Prostate gland (tissue), 2 donors: ENCODE data around the gene B3GALT6.

Source experiments
- POLR2A ChIP-seq: fragments of 450-650 bp; IDR thresholded peaks from one replicate; pipeline ENCODE4 v1.6.1; 2016; ENCODE audit warnings: antibody characterized with exemption, mild to moderate bottlenecking
- TF ChIP-seq, protein P1 (sequence below), 4 experiments: fragments of 200-600 bp in 2 of 4; fragments of 450-650 bp in 2 of 4; sonication (generic) in 2 of 4; IDR thresholded peaks; 1 replicate in 3 of 4; 2 replicates in 1 of 4; pipeline ENCODE4 v1.5.1; 2016 to 2019; ENCODE audit warnings: antibody characterized with exemption in 4 of 4, mild to moderate bottlenecking in 2 of 4, moderate library complexity in 2 of 4

DNA sequence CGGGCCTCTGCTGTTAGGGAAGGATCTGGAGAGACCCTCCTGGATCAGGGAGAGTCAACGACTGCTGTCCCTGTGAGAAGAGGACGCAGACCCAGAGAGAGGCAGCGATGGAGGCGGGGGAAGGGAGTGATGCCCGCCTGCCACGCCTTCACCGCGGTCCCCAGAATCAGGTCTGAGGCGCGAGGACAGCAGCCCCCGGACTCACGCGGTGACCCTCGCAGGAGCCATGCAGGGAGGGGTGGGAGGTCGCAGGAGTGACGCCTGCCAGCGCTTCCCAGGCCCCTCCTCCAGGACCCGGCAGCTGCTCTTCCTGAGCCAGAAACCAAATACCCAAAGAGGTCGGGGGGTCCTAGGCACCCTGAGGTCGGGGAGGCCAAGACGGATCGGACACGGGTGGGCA is 11.8 kb upstream of the B3GALT6 start:
- TF ChIP-seq, protein P1, sequence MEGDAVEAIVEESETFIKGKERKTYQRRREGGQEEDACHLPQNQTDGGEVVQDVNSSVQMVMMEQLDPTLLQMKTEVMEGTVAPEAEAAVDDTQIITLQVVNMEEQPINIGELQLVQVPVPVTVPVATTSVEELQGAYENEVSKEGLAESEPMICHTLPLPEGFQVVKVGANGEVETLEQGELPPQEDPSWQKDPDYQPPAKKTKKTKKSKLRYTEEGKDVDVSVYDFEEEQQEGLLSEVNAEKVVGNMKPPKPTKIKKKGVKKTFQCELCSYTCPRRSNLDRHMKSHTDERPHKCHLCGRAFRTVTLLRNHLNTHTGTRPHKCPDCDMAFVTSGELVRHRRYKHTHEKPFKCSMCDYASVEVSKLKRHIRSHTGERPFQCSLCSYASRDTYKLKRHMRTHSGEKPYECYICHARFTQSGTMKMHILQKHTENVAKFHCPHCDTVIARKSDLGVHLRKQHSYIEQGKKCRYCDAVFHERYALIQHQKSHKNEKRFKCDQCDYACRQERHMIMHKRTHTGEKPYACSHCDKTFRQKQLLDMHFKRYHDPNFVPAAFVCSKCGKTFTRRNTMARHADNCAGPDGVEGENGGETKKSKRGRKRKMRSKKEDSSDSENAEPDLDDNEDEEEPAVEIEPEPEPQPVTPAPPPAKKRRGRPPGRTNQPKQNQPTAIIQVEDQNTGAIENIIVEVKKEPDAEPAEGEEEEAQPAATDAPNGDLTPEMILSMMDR (IDR thresholded peaks at IDR 0.05) = no peak
- no peak for TF ChIP-seq POLR2A
